HG03558 (cell line): Measurements from ENCODE around the gene SLC15A1.
"Not testable (repeated sequence)": the region's sequence is repeated elsewhere in the genome, so short reads cannot be mapped to it uniquely, and the experiment has no call there.

Experiments used
- ATAC-seq: cut with Tn5 transposase; IDR thresholded peaks from one replicate; pipeline ENCODE4 v1.9.1; 2021; ENCODE audit warnings: moderate number of reproducible peaks; ENCODE audit not compliant: unreplicated experiment; ENCODE audit errors: extremely low read depth

SLC15A1 gene

DNA sequence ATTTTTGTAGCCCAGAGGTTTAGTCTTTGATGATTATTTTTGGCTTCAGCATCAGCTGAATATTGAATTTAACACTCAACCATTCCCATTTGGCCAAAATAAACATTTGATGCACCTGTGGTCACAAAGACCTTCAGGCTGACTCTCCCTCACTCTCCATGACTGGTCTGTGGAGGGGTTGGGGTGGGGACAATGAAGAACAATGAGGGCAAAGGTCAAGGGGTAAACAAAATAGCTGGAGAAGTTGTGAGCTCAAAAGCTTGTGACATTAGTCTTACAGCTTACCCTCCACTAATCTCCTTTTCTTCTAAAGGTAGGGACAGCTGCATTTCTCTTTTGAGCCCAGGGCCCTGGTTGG lies 86.9 kb downstream of the SLC15A1 start:
- no peak for ATAC-seq

GRCh38 chr13:98664924-98665637 lies 87.4 kb downstream of the SLC15A1 start:
- no peak for ATAC-seq

GRCh38 chr13:98664510-98664909 lies 88.0 kb downstream of the SLC15A1 start:
- no peak for ATAC-seq

- ATAC-seq = no peak
Observed at GRCh38 chr13:98664047-98664446, 88.4 kb downstream of the SLC15A1 start.

DNA sequence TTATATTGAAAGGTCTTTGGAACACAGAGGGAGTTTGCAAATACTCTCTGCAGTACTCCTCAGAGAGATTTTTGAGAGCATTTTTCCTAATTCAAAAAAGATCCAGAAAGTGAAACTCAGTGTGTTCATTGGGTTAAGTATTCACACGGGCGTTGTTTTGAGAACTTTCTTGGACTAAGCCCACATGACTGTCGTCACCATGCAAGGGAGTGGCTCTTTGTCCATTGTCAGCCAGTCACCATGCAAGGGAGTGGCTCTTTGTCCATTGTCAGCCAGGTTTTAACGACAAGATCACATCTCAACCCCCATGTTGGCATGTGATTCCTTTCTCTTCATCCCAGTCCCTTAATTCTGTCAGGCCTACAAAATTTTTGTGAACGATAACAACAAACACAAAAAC lies 94.3 kb downstream of the SLC15A1 start:
- ATAC-seq = no peak

- ATAC-seq = no peak
Observed at GRCh38 chr13:98657506-98658085, 94.9 kb downstream of the SLC15A1 start.

DNA sequence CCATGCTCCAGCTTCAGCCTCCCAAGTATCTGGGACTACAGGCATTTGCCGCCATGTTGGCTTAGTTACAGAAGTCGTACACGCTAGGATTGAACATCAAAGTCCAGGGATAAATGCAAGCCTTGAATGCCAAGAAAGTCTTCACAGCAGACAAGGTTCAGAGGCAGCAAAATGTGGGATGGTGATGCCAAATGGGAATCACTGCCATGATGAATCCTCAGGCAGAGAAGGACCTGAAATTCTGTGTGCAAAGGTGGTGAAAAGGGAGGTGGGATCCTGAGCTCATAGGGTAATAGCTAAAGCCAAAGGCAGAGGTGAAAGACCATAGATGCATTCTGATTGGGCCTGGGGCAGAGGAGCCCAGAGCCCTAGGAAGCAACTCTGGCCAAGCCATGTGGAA lies 96.2 kb downstream of the SLC15A1 start:
- ATAC-seq = no peak

- ATAC-seq = peak; percentile 69
Observed at GRCh38 chr13:98653463-98653985, 98.9 kb downstream of the SLC15A1 start.

GRCh38 chr13:98652721-98653462 lies 99.6 kb downstream of the SLC15A1 start:
- ATAC-seq = no peak

GRCh38 chr13:98652276-98652675 lies 100.2 kb downstream of the SLC15A1 start:
- ATAC-seq = no peak

- no peak for ATAC-seq
Observed at GRCh38 chr13:98651744-98652143, 100.7 kb downstream of the SLC15A1 start.

GRCh38 chr13:98650396-98651107 lies 101.9 kb downstream of the SLC15A1 start:
- ATAC-seq = no peak

- no peak for ATAC-seq
Observed at GRCh38 chr13:98649861-98650260, 102.6 kb downstream of the SLC15A1 start.

GRCh38 chr13:98648686-98649085 lies 103.8 kb downstream of the SLC15A1 start:
- no peak for ATAC-seq

- ATAC-seq = no peak
Observed at GRCh38 chr13:98648141-98648540, 104.3 kb downstream of the SLC15A1 start.

- no peak for ATAC-seq
Observed at GRCh38 chr13:98647121-98647520, 105.4 kb downstream of the SLC15A1 start.

- no peak for ATAC-seq
Observed at GRCh38 chr13:98643479-98643878, 109.0 kb downstream of the SLC15A1 start.

- no peak for ATAC-seq
Observed at GRCh38 chr13:98641075-98641474, 111.4 kb downstream of the SLC15A1 start.

DNA sequence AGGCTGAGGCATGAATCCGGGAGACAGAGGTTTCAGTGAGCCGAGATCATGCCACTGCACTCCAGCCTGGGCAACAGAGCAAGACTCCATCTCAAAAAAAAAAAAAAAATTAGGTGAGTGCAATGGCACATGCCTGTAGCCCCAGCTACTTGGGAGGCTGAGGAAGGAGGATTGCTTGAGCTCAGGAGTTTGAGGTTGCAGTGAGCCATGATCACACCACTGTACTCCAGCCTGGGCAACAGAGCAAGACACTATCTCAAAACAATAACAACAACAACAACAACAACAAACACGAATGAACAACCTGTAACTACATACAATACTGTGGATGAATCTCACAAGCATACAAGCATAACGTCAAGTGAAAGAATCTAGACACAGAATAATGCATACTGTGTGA lies 112.7 kb downstream of the SLC15A1 start:
- not testable (repeated sequence) for ATAC-seq

GRCh38 chr13:98638352-98638751 lies 114.1 kb downstream of the SLC15A1 start:
- ATAC-seq = not testable (repeated sequence)
